GM12892 (cell line): Measurements from ENCODE around the gene GALT.

ENCODE experiments used
- POLR2A ChIP-seq: IDR thresholded peaks from 2 replicates; pipeline ENCODE4 v1.6.1; 2011; ENCODE audit warnings: low read depth, low read length, control low read depth
- POLR2AphosphoS5 ChIP-seq: IDR thresholded peaks from 2 replicates; pipeline ENCODE4 v1.6.1; 2011; ENCODE audit warnings: low read depth, low read length, control low read depth

DNA sequence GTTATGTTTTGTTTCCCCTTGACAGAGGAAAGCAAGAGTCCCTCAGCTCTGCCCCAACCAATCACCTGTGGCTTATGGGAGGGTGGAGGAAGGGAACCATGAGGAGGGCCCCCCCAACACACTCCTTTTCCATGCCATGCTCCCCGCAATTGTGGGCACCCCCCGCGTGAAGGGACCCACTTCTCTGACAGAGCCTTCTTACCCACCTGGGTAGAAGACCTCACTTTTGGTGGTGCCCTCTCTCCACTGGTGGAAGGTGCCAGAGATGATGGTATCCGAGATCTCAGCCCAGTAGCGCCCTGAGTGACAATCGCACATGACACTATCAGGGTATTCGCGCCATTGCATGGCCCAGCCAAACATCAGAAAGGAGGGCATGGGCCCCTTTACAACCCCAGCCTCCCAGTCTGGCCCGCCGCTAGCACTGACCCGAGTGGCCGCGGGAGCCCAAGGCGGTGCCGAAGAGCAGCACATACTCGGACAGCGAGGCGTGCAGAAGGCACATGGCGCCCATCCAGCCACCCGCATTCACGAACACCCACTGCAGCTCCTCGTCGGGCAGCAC is 9.6 kb upstream of the GALT start:
- TF ChIP-seq POLR2AphosphoS5: no peak
- no peak for TF ChIP-seq POLR2A
